Testis (tissue), 3 donors: ENCODE data around the gene ADARB1. TPM values are rescaled to one million over a fixed set of nuclear protein-coding genes. Genes with fewer than 3 reads are reported as not detected.

Source experiments
- DNase-seq: peaks from one replicate; pipeline ENCODE4 v3.0.0-alpha.2; 2019
- H3K27ac ChIP-seq, 2 donors: fragments of 200-600 bp; sonication (generic); one replicate each; pipeline ENCODE4 v1.5.1; 2019
- H3K27me3 ChIP-seq: fragments of 200-600 bp; sonication (generic); one replicate; pipeline ENCODE4 v1.5.1; 2019
- H3K36me3 ChIP-seq: fragments of 200-600 bp; sonication (generic); one replicate; pipeline ENCODE4 v1.5.1; 2017; ENCODE audit warnings: low read depth; ENCODE audit errors: missing control alignments
- H3K4me1 ChIP-seq: fragments of 200-600 bp; sonication (generic); one replicate; pipeline ENCODE4 v1.5.1; 2019
- H3K4me3 ChIP-seq, 2 donors: fragments of 200-600 bp; sonication (generic); one replicate each; pipeline ENCODE4 v1.5.1; 2017 to 2019
- H3K9me3 ChIP-seq: fragments of 200-600 bp; sonication (generic); one replicate; pipeline ENCODE4 v1.5.1; 2017
- POLR2A ChIP-seq: fragments of 450-650 bp; IDR thresholded peaks from one replicate; pipeline ENCODE4 v1.6.1; 2017; ENCODE audit warnings: antibody characterized with exemption, mild to moderate bottlenecking, moderate library complexity
- WGBS, 2 donors: methylation state at CpG; one replicate each; pipeline ENCODE4 v1.1.5; 2018; 5-methylcytosine and 5-hydroxymethylcytosine counted together
- intact Hi-C: fragments of 100-400 bp; cut with DNase I; formaldehyde crosslinking; loops from one replicate; pipeline ENCODE4 v1.15.1; 2023; ENCODE audit warnings: low total_unique reads
- polyA plus RNA-seq: library from polyadenylated mRNA; stranded (reverse); fragments of 350-450 nt; fragmentation: Illumina TruSeq; extraction: RNeasy Lipid Tissue Mini Kit (QIAGEN cat#74804); gene quantifications from one replicate; pipeline ENCODE4 v1.2.3, GENCODE V29; 2014; ENCODE audit warnings: low read depth, low replicate concordance; ENCODE audit not compliant: insufficient read depth
- total RNA-seq, 2 donors: library from RNA; depleted of rRNA; stranded (reverse); fragments of >200 nt; gene quantifications; one replicate each; pipeline ENCODE4 v1.2.3, GENCODE V29; 2016
- TF ChIP-seq, protein P1 (sequence below), 3 experiments: fragments of 450-650 bp in 2 of 3; fragments of 200-600 bp in 1 of 3; sonication (generic) in 1 of 3; IDR thresholded peaks; one replicate each; pipeline ENCODE4 v1.5.1; 2016 to 2019; ENCODE audit warnings: antibody characterized with exemption in 3 of 3, mild to moderate bottlenecking in 2 of 3, moderate library complexity in 1 of 3

Gene ADARB1
- total and polyA plus RNA-seq, 3 donors from 2014 or later, result 17.6 to 23.0 (median 17.6) TPM

DNA sequence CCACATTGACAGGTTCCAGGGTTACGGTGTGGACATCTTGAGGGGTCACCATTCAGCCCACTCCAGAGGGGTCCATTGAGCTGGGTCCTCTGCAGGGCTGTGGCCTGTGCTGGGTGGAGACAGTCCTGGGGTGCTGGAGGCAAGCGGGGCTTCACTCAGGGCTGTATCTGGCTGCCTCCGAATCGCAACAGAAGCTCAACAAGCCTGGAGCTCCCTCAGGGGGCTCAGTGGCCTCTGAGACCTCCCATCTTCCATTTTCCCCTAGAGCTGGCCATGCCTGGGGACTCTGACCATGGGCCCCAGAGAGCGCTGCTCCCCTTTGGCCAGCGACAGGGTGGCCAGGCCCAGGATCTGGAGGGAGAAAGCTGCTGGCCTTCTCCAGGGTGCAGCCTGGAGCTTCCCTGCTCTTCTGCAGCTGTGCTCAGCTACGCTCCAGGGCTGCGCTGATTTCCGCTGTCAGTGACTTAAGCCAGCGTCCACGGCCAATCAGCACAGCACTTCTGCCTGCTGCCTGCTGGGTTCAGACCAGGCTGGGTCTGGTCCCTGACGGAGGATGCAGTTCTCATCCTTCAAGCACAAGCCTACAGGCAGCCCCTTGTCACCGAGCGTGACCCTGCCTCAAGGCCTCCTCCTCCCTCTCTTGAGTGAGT lies 45.0 kb upstream of the ADARB1 start:
- TF ChIP-seq POLR2A, result no peak
- TF ChIP-seq, protein P1, sequence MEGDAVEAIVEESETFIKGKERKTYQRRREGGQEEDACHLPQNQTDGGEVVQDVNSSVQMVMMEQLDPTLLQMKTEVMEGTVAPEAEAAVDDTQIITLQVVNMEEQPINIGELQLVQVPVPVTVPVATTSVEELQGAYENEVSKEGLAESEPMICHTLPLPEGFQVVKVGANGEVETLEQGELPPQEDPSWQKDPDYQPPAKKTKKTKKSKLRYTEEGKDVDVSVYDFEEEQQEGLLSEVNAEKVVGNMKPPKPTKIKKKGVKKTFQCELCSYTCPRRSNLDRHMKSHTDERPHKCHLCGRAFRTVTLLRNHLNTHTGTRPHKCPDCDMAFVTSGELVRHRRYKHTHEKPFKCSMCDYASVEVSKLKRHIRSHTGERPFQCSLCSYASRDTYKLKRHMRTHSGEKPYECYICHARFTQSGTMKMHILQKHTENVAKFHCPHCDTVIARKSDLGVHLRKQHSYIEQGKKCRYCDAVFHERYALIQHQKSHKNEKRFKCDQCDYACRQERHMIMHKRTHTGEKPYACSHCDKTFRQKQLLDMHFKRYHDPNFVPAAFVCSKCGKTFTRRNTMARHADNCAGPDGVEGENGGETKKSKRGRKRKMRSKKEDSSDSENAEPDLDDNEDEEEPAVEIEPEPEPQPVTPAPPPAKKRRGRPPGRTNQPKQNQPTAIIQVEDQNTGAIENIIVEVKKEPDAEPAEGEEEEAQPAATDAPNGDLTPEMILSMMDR (IDR thresholded peaks at IDR 0.05), result no peak
- WGBS, 2 donors, result 82 to 89% methylated on average over 11 to 14 of the region's 14 CpGs
- intact Hi-C loops, result no loop called here

DNA sequence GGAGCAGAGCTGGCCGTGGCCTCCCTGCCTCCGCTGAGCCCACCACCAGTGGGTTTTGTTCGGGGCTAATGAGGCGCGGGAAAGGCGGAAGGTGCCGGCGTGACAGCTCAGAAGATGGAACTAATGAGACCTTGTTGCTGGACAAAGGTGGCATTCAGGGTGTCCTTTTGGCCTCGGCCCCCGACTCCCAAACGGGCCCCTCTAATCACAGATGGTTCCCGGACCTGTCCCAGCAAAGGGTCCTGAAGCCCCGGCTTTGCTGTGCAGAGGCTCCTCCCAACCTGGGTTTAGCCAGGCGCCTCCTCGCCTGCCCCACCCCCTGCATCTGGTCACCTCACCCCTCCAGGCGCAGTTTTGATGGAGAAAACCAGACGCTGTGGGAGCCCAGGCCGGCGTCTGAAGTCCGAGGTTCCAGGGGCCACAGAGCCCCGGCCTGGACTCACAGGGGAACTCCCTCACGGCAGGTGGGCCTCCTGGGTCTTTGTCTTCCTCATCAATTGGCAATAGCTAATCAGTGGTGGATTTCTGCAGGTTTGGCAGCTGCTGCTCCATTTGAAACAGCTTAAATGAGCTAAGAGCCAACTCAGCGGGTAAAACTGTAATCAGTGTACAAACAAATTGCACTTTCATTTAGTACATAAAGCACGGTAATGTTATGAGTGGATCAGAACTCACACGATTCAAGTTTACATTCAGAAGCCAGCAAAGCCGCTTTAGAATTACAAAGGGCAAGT lies 44.3 kb upstream of the ADARB1 start:
- no peaks in the 10 kb centered on the region for H3K9me3 ChIP-seq
- intact Hi-C loops, result no loop called here
- no peak overlapping the region for H3K4me3 ChIP-seq
- 83 to 87% methylated on average over 25 to 26 of the region's 26 CpGs for WGBS, 2 donors
- no peak for DNase-seq
- no peaks in the 10 kb centered on the region for H3K27me3 ChIP-seq
- no peaks in the 10 kb centered on the region for H3K36me3 ChIP-seq
- H3K4me1 ChIP-seq, result peaks cover 27% of the 10 kb centered on the region
- TF ChIP-seq POLR2A, result no peak
- TF ChIP-seq, protein P1 (IDR thresholded peaks at IDR 0.05), result no peak
- H3K27ac ChIP-seq, result no peak overlapping the region

More for the DNA sequence above, 45.0 kb upstream of the ADARB1 start:
- no peaks in the 10 kb centered on the region for H3K9me3 ChIP-seq
- H3K27ac ChIP-seq, result no peak overlapping the region
- no peak for DNase-seq
- H3K36me3 ChIP-seq, result no peaks in the 10 kb centered on the region
- no peak overlapping the region for H3K4me3 ChIP-seq
- peaks cover 23% of the 10 kb centered on the region for H3K4me1 ChIP-seq
- no peaks in the 10 kb centered on the region for H3K27me3 ChIP-seq

DNA sequence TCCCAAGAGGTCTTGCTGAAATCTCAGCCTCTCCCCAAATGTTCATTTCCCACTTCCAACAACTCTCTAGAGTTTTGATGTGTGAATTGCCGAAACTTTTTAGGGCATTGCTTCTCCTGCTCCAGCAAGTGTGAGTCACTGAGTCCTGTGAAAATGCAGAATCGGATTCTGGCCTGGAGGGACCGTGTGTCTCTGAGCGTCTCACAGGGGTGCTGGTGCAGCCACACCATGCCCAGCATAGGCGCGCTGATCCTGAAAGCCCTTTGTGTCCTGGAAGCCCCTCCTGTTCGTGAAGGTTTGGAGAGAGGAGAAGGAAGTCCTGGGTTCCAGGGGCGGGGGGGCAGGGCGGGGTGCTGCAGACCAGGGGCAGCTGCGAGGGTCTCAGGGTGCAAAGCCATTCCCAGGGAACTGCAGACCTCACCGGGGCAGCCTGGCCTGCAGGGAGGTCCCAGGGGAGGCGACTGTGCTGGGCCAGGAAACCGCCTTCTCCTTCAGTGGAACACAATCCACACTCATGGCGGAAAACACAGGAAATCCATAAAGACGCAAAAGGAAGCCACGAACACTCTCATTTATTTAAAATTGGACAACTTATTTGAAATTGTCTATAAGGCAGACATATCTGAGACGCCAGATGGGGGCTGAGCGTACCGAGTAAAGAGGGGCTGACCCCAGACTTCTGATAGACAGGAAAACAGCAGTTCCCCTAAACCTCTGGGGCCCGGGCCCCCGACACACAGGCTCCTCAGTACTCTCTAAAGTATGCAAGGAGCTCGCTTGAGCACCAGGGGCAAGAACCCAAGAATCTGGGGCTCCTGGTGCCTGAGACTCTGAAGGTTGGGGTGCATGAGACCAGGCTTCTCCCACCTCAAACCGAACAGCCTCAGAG lies 43.5 kb upstream of the ADARB1 start:
- H3K27ac ChIP-seq, result no peak overlapping the region
- DNase-seq, result no peak

DNA sequence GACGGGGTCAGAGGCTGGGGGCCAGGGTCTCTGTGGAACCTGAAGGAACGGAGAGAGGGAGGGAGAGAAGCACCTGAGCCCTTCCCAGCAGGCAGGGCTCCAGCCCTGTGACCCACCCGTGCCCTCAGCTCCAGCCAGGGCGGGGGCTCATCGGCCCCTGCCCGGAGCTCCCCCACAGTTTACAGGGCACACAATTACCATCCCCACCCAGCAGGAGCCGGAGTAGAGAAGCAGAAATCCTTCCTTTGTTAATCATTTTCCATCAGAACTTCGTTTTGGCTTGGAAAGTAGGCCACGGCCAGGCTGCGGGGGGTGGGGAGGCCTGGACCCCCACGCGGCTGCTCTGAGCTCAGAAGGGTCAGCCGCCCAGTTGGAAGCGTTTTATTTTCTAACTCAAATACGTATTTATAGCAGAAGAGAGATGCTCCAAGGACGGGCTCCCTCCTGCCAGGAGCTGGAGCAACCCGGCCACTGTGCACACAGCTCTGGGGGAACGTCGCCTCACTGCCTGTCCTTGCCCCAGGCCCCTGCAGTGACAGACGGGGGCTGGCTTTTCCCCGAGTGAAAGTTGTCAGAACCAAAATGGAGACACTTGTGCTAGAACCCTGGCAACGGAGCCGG lies 42.7 kb upstream of the ADARB1 start:
- H3K36me3 ChIP-seq, result no peaks in the 10 kb centered on the region
- no peak overlapping the region for H3K27ac ChIP-seq
- intact Hi-C loops, result no loop called here
- no peaks in the 10 kb centered on the region for H3K9me3 ChIP-seq
- no peak for DNase-seq
- TF ChIP-seq, protein P1 (IDR thresholded peaks at IDR 0.05), result no peak
- no peak for TF ChIP-seq POLR2A
- WGBS, 2 donors, result 54 to 70% methylated on average over 21 to 23 of the region's 23 CpGs
- H3K4me1 ChIP-seq, result peaks cover 27% of the 10 kb centered on the region
- H3K27me3 ChIP-seq, result no peaks in the 10 kb centered on the region
- H3K4me3 ChIP-seq, result no peak overlapping the region

More for the DNA sequence above, 43.5 kb upstream of the ADARB1 start:
- intact Hi-C loops, result no loop called here
- H3K4me3 ChIP-seq, result no peak overlapping the region
- no peak for TF ChIP-seq POLR2A
- TF ChIP-seq, protein P1 (IDR thresholded peaks at IDR 0.05), result no peak
- H3K27me3 ChIP-seq, result no peaks in the 10 kb centered on the region
- peaks cover 27% of the 10 kb centered on the region for H3K4me1 ChIP-seq
- H3K9me3 ChIP-seq, result no peaks in the 10 kb centered on the region
- no peaks in the 10 kb centered on the region for H3K36me3 ChIP-seq
- 80% methylated on average over 18 to 23 of the region's 23 CpGs for WGBS, 2 donors
